ENCODE results near the gene ELAVL3. TPM values are rescaled to one million over a fixed set of nuclear protein-coding genes. Genes with fewer than 3 reads are reported as not detected.
"Not testable (repeated sequence)": the region's sequence is repeated elsewhere in the genome, so short reads cannot be mapped to it uniquely, and the experiment has no call there.

The ELAVL3 gene
- total RNA-seq, 1 donor from 2014 or later = not detected

- DNase-seq (ENCODE audit: low read depth in 2 of 2) = no peak
These were observed 6.0 kb upstream of the ELAVL3 start for GRCh38 chr19:11486661-11487503.

- no peak for DNase-seq (ENCODE audit: low read depth in 2 of 2)
These were observed 4.5 kb upstream of the ELAVL3 start for GRCh38 chr19:11485245-11485837.

GRCh38 chr19:11483366-11484111, 2.7 kb upstream of the ELAVL3 start:
- no peak for DNase-seq (ENCODE audit: low read depth in 2 of 2)

- DNase-seq (ENCODE audit: low read depth in 2 of 2) = peak; percentile 85 to 91
These were observed 1.7 kb upstream of the ELAVL3 start for GRCh38 chr19:11482384-11483050.

GRCh38 chr19:11481534-11482383, 913 bp upstream of the ELAVL3 start:
- DNase-seq (ENCODE audit: low read depth in 2 of 2) = peak; percentile 83 to 88

- DNase-seq (ENCODE audit: low read depth in 2 of 2) = no peak
These were observed 740 bp downstream of the ELAVL3 start for GRCh38 chr19:11479898-11480714.

GRCh38 chr19:11479090-11479897, 1.6 kb downstream of the ELAVL3 start:
- DNase-seq (ENCODE audit: low read depth in 2 of 2) = no peak

GRCh38 chr19:11478167-11479089, 2.4 kb downstream of the ELAVL3 start:
- no peak for DNase-seq (ENCODE audit: low read depth in 2 of 2)

- no peak for DNase-seq (ENCODE audit: low read depth in 2 of 2)
These were observed 5.0 kb downstream of the ELAVL3 start for GRCh38 chr19:11475861-11476260.

- DNase-seq (ENCODE audit: low read depth in 2 of 2) = not testable (repeated sequence)
These were observed 5.5 kb downstream of the ELAVL3 start for GRCh38 chr19:11475343-11475742.

- no peak for DNase-seq (ENCODE audit: low read depth in 2 of 2)
These were observed 7.1 kb downstream of the ELAVL3 start for GRCh38 chr19:11473725-11474124.

GRCh38 chr19:11468266-11468845, 12.5 kb downstream of the ELAVL3 start:
- not testable (repeated sequence) for DNase-seq (ENCODE audit: low read depth in 2 of 2)

- DNase-seq (ENCODE audit: low read depth in 2 of 2) = no peak
These were observed 15.2 kb downstream of the ELAVL3 start for GRCh38 chr19:11465600-11465999.

GRCh38 chr19:11464333-11465265, 16.2 kb downstream of the ELAVL3 start:
- DNase-seq (ENCODE audit: low read depth in 2 of 2) = no peak

GRCh38 chr19:11463391-11463790, 17.5 kb downstream of the ELAVL3 start:
- no peak for DNase-seq (ENCODE audit: low read depth in 2 of 2)

- DNase-seq (ENCODE audit: low read depth in 2 of 2) = no peak
These were observed 19.4 kb downstream of the ELAVL3 start for GRCh38 chr19:11461453-11461852.
